NCI-H2171 (cell line): ENCODE data around the gene EXOC2.
"Not testable (repeated sequence)": the region's sequence is repeated elsewhere in the genome, so short reads cannot be mapped to it uniquely, and the experiment has no call there.

Experiments
- DNase-seq: peaks from one replicate; lab custom pipeline; 2025; lab: John Stamatoyannopoulos, UW

EXOC2 gene

DNA sequence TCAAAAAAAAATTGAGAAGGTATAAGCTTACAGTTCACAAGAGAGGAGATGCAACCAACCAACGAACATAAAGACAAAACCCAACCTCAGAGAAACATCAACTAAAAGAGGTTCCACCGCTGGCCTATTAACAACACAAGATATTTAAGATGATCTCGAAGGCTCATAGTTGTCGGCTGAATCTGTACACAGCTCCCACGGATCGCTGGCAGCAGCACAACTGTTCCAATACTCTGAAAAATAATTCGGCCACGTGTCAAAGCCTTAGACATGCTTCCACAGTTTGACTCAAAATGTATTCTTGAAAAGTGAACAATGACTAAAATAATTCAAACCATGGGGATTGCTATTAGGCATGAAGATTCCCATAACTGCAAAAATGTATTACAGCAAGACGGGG lies 13.7 kb downstream of the EXOC2 start:
- no peak for DNase-seq

DNA sequence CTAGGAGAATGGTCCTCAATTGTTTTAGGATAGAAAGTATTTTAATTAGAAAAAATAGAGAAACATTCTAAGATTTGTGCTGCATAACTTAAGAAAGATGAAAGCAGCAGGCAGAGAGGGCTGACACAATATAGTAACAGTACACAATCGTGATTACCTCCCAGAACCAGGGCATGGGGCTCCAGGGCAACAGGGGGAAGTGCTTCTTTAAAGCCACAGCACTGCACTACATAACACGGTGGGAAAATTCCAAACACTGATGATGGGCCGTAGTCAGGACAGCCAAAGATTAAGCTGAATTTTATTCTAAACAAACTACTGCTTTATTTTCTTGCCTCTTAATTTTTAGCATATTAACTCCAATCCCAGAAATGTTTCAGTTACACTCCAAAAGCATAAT lies 14.4 kb downstream of the EXOC2 start:
- no peak for DNase-seq

DNA sequence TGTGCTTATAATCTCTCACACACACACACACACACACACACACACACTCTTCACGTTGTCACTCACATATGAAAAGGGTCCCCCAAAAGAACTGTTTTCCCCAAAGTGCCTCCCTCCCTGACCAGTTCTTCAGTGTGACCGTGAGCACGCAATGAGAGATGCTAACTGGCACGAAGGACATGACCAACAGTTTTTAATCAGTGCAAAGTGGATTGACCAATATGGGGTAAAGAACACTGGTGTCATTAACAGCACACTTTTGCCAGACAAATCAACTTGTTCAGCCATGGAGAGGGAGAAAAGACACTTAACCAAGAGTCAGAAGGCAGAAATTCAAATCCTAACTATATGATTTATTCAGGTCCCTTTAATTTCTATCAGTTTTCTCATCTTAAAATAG lies 15.0 kb downstream of the EXOC2 start:
- no peak for DNase-seq

DNA sequence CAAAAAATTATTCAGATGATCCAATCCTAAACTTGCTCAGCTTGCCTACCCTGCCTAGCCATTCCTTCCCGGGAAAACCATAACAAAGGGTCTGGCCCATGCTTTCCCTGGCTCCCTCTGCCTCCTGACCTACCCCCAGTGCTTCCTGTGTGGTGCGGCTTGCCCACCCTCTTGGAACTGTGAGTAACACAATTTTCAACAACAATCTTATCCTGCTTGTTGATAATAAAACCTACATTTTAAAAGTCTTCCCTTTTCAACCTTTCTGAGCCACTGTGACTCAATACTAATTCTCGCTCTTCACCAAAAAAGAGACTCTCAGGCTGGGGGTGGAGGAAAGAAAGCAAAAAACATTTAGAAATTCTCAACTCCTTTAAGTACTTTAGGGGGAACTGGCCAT lies 18.0 kb downstream of the EXOC2 start:
- no peak for DNase-seq

- DNase-seq = no peak
These were observed 18.5 kb downstream of the EXOC2 start for GRCh38 chr6:674406-674805.

GRCh38 chr6:667253-667927 lies 25.5 kb downstream of the EXOC2 start:
- no peak for DNase-seq

- no peak for DNase-seq
These were observed 27.3 kb downstream of the EXOC2 start for GRCh38 chr6:665403-666267.

- DNase-seq = not testable (repeated sequence)
These were observed 29.2 kb downstream of the EXOC2 start for GRCh38 chr6:663788-664187.

DNA sequence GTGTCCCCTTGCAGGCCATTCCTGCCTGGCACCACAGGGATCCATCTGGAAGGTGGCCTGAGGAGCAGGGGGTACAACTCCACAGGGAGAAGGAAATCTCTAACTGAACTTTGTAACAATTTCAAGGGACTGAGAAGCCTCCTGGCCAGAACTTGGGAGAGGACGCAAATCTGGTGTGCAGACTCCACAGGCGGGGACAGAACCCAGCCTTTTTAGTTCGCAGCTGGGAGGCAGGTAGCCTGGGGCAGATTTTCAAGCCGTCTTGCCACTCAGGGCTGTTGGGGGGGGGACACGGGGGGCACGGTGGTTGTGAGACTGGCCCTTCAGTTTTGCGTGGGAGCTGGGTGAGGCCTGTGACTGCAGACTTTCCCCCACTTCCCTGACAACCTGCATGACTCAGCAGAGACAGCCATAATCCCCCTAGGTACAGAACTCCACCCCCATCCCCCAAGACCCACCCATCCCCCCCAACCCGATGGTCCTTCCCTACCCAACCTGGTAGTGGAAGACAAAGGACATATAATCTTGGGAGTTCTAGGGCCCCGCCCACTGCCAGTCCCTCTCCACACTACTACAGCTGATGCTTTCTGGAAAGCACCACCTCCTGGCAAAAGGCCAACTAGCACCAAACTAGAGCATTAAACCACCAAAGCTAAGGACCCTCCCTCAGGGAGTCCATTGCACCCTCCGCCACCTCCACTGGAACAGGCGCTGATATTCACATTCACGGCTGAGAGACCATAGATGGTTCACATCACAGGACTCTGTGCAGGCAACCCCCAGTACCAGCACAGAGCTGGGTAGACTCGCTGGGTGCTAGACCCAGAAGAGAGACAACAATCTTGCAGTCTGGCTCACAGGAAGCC lies 33.0 kb downstream of the EXOC2 start:
- DNase-seq = no peak

GRCh38 chr6:658244-658643 lies 34.7 kb downstream of the EXOC2 start:
- no peak for DNase-seq

DNA sequence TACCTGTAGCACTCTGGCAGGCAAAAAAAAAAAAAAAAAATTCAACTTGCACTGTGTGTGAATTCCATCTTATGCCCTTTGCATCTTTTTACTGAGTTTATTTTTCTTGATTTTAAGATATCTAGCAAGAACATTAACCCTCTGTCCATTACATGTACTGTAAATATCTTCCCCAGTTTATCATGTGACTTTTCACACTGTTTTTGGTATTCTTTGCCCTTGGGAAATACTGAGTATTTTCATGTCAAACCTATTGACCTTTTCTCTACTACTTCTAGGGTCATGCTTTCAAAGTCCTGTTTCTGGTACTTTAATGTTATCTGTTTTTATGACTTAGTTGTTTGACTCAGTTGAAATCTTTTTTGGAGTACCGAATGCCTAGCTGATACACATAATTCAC lies 35.2 kb downstream of the EXOC2 start:
- no peak for DNase-seq

- DNase-seq = no peak
These were observed 36.3 kb downstream of the EXOC2 start, which contains the start of gene HUS1B for GRCh38 chr6:656460-657252. Gene HUS1B, minus strand, starts transcription at chr6:657100. Its CDS starts 156 bp downstream, at chr6:656944.

- DNase-seq = no peak
These were observed 38.8 kb downstream of the EXOC2 start for GRCh38 chr6:654136-654535.

GRCh38 chr6:652865-653264 lies 40.1 kb downstream of the EXOC2 start:
- no peak for DNase-seq

GRCh38 chr6:650098-650497 lies 42.8 kb downstream of the EXOC2 start:
- DNase-seq = no peak

DNA sequence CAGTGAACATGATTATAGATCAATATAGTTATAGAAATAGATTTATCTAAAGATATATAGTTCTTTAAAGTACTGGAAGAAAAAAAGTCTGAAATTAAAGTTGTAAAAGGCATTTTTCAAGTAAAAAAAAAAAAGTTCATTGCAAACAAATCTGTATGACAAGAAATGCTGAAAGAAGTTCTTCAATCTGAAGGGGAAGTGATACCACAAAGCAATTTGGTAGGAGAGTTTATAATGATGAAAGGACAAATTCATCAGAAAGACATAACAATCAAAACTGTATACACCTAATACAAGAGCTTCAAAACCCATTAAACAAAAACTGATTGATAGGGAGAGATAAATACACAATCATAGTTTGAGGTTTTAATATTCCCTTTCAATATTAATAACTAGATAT lies 50.1 kb downstream of the EXOC2 start:
- no peak for DNase-seq

DNA sequence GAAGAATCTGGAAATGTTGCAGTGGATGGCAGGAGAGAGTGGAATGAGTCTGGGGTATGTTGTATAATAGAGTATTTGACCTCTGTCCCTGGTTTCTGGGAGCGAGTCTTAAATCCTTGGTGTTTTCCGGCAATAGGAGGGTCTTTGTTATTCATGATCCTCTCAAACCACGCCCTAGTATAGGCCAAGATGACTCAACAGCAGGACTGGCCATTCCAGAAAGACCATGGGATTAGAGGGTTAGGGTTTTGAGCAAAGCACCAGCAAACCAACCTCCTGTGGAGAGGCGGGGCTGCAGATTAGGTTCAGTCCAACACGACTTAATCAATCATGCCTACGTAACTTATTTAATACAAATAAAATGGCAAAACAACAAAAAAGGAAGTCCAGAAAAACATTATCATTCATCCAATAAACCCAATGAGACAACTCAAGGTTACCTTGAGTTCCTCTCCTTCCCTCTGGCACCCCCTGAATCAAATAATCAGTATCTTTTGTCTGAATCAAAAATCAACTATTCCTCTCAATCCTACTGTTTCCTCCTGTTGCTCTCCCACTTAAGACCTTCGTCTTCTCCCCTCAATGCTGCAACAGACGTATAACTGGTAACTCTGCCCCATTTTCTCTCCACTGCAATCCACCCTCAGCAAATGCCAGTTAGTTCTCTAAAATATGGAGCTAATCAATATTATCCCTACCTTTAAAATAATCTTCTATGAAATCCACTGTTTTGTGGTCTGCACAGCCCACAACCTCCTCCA lies 51.5 kb downstream of the EXOC2 start:
- DNase-seq = no peak

DNA sequence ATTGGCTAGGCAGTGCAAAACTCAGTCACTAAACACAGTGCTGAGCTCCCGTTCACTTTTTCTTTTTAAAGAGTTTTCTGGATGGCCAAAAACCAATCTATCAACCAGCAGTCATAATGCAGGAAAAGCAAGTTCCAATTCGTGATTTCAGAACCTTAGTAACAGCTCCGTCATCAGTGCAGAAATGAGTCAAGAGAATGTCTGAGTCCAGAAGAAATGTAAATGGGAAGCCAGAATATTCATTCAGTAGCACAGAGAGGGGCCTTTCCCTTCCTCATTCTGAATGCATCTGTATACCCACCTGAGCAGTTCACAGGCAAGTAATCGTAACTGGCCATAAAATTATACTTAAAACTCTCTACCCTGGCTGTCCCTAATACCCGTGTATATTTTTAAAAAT lies 56.5 kb downstream of the EXOC2 start:
- no peak for DNase-seq

- DNase-seq = no peak
These were observed 57.7 kb downstream of the EXOC2 start for GRCh38 chr6:635233-635632.

- no peak for DNase-seq
These were observed 59.3 kb downstream of the EXOC2 start for GRCh38 chr6:633611-634010.

DNA sequence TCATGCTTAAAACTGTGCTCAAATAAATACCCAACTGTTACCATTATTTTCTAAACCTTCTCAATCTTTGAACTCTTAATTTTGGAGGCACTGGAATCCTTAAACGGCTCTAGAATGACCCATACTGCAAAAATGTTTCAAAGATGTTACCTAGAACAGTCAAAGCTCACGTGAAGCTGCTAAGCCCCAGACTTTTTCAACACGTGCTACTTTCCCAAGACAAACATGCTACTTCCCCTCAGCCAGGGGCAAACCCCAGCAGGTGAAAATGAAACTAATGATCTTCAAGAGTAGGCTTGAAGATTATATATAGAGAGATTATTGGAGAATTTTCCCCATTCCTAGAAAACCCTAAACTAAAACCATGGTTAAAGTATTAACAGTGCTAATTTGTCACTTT lies 64.2 kb downstream of the EXOC2 start:
- DNase-seq = no peak
